Mucosa of descending colon (tissue), 3 donors: ENCODE results near the gene GRAP. TPM values are rescaled to one million over a fixed set of nuclear protein-coding genes. Genes with fewer than 3 reads are reported as not detected.
A peak's percentile ranks its signal among the peaks of the same experiment; 100 is the strongest.
"Not testable (repeated sequence)": the region's sequence is repeated elsewhere in the genome, so short reads cannot be mapped to it uniquely, and the experiment has no call there.

Experiments used
- ATAC-seq: fragments of 200-7000 bp; cut with Tn5 transposase; one replicate; pipeline ENCODE4 v1.9.1; 2020; ENCODE audit warnings: mild to moderate bottlenecking, moderate library complexity
- DNase-seq, 3 donors: peaks; one replicate each; pipeline ENCODE4 v3.0.0-alpha.2; 2020
- H3K36me3 ChIP-seq: fragments of 200-600 bp; one replicate; pipeline ENCODE4 v1.8.0; 2021; ENCODE audit warnings: low read depth, mild to moderate bottlenecking
- H3K4me1 ChIP-seq: fragments of 200-600 bp; one replicate; pipeline ENCODE4 v1.8.0; 2021; ENCODE audit warnings: low read depth, mild to moderate bottlenecking
- H3K4me3 ChIP-seq: fragments of 200-600 bp; one replicate; pipeline ENCODE4 v1.8.0; 2021; ENCODE audit warnings: mild to moderate bottlenecking
- H3K9me3 ChIP-seq: fragments of 200-600 bp; one replicate; pipeline ENCODE4 v1.8.0; 2021; ENCODE audit warnings: mild to moderate bottlenecking
- CTCF ChIP-seq: fragments of 200-600 bp; IDR thresholded peaks from one replicate; pipeline ENCODE4 v1.8.0; 2022; ENCODE audit warnings: antibody characterized with exemption, mild to moderate bottlenecking
- intact Hi-C, 2 donors: fragments of 100-400 bp; cut with DNase I in 1 of 2; cut with micrococcal nuclease in 1 of 2; formaldehyde crosslinking; loops; one replicate each; pipeline versions ENCODE4 v1.11.0 to v1.11.1; 2022; cut with DNase I, micrococcal nuclease
- total RNA-seq, 3 donors: library from RNA; stranded (reverse); fragmentation: NEBNext Ultra II Directional in 2 of 3; extraction: Animal tissue kit (Norgen Biotek cat#: 25700) in 2 of 3; gene quantifications; one replicate each; pipeline versions ENCODE4 v1.2.1 to v1.2.4, GENCODE V29; 2021 to 2023
- donor health status: DM: no; HTN: no; CAD: no; lungs with moderate emphysema.
- donor health status: DM: no; HTN: no; CAD: no.
- donor health status: DM: no; HTN: yes; CAD: no.

GRAP gene
- total RNA-seq, 3 donors from 2014 or later, result 1.2 to 2.5 (median 1.8) TPM

GRCh38 chr17:19031729-19032128 is 15.0 kb downstream of the GRAP start:
- H3K4me1 ChIP-seq, H3K4me3 ChIP-seq, H3K9me3 ChIP-seq, H3K36me3 ChIP-seq, intact Hi-C loops: not testable (repeated sequence)
- DNase-seq, result peak; percentile 69 to 86 (median 84)
- ATAC-seq, result peak; percentile 83
- peak; percentile 27 for TF ChIP-seq CTCF

- intact Hi-C loops, H3K9me3 ChIP-seq, DNase-seq, H3K36me3 ChIP-seq, H3K4me1 ChIP-seq, H3K4me3 ChIP-seq: not testable (repeated sequence)
- ATAC-seq, result peak; percentile 31
These were observed 15.8 kb downstream of the GRAP start for GRCh38 chr17:19030771-19031449.

- H3K9me3 ChIP-seq, DNase-seq, H3K36me3 ChIP-seq, H3K4me3 ChIP-seq, ATAC-seq, H3K4me1 ChIP-seq, intact Hi-C loops: not testable (repeated sequence)
These were observed 17.0 kb downstream of the GRAP start for GRCh38 chr17:19029740-19030139.

- H3K36me3 ChIP-seq, DNase-seq, intact Hi-C loops, H3K9me3 ChIP-seq, H3K4me3 ChIP-seq, H3K4me1 ChIP-seq: not testable (repeated sequence)
- ATAC-seq, result peak; percentile 69
These were observed 18.1 kb downstream of the GRAP start for GRCh38 chr17:19028671-19029070.

- intact Hi-C loops, result no loop called here
- DNase-seq, result peak in 2 of 3 donors; percentile 14 to 47
- no peak for TF ChIP-seq CTCF
- Histone ChIP-seq H3K4me1 (no peaks in the 10 kb centered on the region), H3K4me3 (no peak overlapping the region), H3K9me3 (no peaks in the 10 kb centered on the region), H3K36me3 (no peaks in the 10 kb centered on the region)
- ATAC-seq, result no peak
These were observed 22.4 kb downstream of the GRAP start for GRCh38 chr17:19024101-19025078.

GRCh38 chr17:19023209-19023999 is 23.4 kb downstream of the GRAP start:
- Histone ChIP-seq H3K36me3 (no peaks in the 10 kb centered on the region), H3K9me3 (no peaks in the 10 kb centered on the region), H3K4me3 (no peak overlapping the region), H3K4me1 (no peaks in the 10 kb centered on the region)
- intact Hi-C loops, result no loop called here
- TF ChIP-seq CTCF, result no peak
- peak in 1 of 3 donors; percentile 25 for DNase-seq
- ATAC-seq, result no peak
